ENCODE results near the gene ZNF568.

Gene ZNF568

DNA sequence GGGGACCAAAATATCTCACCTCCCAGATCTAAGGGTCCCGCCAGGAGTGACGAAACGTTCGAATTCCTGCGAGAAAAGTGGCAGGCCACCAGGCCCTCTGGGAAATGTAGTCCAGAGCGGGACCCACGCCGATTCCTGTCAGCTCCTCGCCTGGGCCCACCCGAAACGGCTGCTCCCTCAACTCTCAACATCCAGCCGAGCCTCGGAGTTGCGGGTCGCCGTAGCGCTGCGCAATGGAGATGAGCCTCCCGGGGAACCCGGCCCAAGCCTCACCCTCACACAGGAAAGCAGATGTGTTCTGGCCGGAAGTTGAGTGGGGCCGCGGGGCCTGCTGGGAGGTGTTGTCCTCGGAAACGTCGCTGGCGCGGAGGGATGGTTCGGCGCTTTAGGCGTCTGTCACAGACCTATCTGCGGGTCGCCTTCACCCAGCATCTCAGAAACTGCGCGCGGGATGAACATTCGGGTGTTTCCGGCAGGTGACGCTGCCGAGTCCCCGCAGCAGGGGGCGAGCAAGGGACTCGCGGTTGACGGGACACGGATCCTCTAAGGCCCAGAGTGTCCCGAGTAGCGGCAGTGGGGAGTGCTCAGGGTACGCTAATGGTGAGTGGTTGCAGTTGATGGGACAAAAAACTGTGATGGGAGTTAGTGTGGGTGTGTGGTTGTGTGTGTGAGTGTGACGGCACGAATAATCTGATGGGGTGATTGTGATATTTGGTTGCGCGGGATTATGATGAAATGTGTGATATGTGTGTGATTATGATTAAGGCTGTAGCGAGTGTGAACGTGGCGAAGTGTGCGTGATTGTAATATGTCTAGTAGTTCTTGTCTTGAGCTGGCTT lies at the start of gene ZNF568, which contains the start of gene ZNF829:
Gene ZNF568, plus strand, starts transcription at position 341 of the 839 bp plus-strand sequence. CDS start 6,439 bp downstream, outside the sequence.
Gene ZNF829, minus strand, starts transcription at position 300 of the 839 bp plus-strand sequence. CDS start 1,124 bp downstream, outside the sequence.
- peak; percentile 53 for DNase-seq

DNA sequence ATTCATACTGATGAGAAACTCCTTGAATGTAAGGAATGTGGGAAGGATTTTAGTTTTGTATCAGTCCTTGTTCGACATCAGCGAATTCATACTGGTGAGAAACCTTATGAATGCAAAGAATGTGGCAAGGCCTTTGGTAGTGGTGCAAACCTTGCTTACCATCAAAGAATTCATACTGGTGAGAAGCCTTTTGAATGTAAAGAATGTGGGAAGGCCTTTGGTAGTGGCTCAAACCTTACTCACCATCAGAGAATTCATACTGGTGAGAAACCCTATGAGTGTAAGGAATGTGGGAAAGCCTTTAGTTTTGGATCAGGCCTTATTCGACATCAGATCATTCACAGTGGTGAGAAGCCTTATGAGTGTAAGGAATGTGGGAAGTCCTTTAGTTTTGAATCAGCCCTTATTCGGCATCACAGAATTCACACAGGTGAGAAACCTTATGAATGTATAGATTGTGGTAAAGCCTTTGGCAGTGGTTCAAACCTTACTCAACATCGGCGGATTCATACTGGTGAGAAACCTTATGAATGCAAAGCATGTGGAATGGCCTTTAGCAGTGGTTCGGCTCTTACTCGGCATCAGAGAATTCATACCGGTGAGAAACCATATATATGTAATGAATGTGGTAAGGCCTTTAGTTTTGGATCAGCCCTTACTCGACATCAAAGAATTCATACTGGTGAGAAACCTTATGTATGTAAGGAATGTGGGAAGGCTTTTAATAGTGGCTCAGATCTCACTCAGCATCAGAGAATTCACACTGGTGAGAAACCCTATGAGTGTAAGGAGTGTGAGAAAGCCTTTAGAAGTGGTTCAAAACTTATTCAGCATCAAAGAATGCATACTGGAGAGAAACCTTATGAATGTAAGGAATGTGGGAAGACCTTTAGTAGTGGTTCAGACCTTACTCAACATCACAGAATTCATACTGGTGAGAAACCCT lies 38.9 kb upstream of the ZNF568 start:
- DNase-seq: no peak

DNA sequence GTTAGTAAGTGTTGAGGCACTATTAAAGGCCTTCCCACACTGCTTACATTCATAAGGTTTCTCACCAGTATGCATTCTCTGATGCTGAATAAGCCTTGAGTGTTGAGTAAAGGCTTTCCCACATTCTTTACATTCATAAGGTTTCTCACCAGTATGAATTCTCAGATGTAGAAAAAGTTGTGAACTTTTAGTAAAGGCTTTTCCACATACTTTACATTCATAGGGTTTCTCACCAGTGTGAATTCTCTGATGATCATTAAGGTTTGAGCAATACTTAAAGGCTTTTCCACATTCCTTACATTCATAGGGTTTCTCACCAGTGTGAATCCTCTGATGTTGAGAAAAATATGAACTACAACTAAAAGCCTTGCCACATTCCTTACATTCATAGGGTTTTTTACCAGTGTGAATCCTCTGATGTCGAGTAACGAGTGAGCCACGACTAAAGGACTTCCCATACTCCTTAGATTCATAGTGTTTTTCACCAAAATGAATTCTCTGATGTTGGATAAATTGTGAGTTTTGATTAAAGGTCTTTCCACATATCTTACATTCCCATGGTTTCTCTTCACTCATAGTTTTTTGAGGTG lies 24.3 kb upstream of the ZNF568 start:
- DNase-seq: no peak

DNA sequence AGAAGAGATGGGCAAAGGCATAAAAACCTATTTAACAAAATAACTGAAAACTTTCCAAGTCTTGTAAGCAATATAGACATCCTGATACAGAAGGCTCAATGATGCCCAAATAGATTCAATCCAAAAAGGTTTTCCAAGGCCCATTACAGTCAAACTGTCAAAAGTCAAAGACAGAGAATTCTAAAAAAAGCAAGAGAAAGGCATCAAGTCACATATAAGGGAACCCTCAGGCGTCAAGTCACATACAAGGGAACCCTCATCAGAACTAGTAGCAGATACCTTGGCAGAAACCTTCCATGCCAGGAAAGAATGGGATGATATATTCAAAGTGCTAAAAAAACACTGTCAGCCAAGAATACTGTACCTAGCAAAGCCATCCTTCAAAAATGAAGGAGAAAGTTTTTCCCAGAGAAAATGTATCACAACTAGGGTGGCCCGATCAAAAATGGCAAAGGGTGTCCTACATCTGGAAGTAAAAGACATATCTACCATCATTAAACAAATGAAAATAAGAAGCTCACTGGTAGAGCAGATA lies 21.2 kb upstream of the ZNF568 start:
- no peak for DNase-seq

DNA sequence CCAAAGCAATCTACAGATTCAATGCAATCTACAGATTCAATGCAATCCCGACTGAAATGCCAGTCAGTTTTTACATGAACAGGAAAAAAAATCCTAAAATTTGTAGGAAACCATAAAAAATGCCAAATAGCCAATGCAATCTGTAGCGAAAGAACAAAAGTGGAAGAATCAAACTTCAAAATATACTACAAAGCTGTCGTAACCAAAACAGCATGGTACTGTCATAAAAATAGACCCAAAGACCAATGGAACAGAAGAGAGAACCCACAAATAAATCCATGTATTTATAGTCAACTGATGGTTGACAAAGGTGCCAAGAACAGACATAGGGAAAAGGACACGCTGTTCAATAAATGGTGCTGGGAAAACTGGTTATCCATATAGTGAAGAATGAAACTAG lies 17.7 kb upstream of the ZNF568 start:
- DNase-seq: no peak

DNA sequence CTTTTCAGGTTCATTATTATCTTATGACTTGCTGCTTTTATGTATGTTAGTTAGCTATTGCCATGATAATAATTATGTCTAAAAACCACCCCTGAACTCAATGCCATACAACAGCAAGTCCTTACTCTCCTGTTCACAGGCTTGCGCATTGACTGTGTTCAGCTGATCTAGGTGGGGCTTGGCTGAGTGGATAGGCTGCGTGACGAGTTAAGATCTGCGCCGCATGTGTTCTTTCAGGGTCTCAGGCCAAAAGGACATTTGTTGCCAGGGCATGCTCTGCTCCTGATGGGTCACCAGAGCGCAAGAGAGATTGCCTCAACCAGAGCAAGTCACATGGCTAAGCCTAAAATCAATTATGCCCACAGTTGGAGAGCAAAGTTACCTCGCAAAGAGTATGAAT lies 859 bp downstream of the ZNF568 start:
- DNase-seq: no peak

DNA sequence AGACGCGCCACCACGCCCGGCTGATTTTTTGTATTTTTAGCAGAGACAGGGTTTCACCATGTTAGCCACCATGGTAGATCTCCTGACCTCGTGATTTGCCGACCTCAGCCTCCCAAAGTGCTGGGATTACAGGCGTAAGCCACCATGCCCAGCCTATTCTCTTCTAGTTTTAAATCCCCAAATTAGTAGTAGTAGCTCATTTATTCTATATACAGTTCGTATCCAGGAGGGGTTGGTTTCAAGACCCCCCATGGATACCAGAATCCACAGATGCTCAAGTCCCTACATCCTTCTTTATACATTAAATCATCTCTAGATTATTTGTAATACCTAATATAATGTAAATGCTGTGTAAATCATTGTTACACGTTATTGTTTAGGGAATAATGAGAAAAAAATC lies 2.0 kb downstream of the ZNF568 start:
- no peak for DNase-seq

DNA sequence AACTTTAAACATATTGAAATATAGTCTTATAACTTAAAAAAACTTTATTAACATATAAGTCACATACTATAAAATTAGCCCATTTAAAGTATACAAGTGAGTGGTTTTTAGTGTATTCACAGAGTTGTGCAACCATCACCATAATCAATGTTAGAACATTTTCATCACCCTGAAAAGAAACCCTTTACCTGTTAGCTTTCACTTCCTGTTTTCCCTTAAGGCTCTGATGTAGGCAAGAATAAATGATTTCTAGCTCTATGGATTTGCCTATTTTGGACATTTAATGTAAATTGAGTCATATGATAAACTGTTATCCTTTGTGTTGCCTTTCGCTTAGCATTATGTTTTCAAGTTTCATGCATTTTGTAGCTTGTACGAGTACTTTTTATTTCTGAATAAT lies 15.6 kb downstream of the ZNF568 start:
- no peak for DNase-seq

DNA sequence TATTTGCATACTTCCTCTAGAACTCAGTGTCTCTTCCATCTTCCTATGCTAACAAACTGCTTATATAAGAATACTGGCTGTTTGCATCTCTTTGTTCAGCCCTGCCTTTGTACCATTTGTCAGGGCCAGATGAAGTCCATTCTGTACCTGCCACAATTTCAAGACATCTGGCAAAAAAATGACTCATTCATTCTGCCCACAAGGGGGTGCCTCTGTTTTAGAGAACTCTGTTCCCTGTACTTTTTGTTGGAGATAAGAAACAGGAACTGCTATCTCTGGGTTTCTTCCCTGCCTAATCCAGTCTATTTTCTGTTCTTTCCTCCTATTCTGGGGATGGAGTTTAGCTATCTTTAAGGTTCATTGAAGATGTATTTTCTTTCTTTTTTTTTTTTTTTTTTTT lies 23.0 kb downstream of the ZNF568 start:
- no peak for DNase-seq

DNA sequence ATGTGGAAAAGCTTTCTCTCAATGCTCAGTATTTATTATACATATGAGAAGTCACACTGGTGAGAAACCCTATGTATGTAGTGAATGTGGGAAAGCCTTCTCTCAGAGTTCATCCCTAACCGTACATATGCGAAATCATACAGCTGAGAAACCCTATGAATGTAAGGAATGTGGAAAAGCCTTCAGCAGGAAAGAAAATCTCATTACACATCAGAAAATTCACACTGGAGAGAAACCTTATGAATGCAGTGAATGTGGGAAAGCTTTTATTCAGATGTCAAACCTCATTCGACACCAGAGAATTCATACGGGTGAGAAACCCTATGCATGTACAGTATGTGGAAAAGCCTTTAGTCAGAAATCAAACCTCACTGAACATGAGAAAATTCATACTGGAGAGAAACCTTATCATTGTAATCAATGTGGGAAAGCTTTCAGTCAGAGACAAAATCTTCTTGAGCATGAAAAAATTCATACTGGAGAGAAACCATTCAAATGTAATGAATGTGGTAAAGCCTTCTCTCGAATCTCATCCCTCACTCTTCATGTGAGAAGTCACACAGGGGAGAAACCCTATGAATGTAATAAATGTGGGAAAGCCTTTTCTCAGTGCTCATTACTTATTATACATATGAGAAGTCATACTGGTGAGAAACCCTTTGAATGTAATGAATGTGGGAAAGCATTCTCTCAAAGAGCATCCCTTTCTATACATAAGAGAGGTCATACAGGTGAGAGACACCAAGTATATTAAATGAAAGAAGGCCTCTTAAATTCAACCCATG lies 34.4 kb downstream of the ZNF568 start:
- DNase-seq: no peak

DNA sequence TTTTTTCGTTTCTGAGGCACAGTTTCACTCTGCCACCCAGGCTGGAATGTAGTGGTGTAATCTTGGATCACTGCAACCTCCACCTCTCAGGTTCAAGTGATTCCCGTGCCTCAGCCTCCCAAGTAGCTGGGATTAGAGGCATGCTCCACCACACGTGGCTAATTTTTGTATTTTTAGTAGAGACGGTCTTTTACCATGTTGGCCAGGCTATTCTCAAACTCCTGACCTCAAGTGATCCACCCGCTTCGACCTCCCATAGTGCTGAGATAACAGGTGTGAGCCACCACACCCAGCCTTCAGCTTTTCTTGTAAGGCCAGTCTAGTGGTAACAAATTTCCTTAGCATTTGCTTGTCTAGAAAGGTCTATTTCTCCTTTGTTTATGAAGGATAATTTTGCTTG lies 46.2 kb downstream of the ZNF568 start:
- DNase-seq: no peak

DNA sequence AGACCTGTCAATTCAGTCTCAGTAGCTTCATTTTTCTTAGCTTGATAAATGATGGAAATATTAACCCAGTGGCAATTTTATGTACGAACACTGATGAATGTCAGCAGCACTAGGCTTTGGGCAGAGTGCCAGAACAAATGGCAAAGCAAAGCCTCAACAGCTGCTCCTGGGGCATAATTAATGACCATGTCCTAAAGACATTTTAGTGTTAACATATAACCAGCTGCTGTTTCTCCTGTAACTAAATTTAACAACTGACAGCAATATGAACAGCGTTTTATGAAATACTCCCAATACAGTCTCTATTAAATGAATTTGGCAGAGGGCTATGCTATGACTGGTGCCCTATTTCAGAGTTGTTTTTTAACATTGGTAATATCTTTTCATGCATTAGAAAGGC lies 47.1 kb downstream of the ZNF568 start:
- DNase-seq: peak; percentile 0

DNA sequence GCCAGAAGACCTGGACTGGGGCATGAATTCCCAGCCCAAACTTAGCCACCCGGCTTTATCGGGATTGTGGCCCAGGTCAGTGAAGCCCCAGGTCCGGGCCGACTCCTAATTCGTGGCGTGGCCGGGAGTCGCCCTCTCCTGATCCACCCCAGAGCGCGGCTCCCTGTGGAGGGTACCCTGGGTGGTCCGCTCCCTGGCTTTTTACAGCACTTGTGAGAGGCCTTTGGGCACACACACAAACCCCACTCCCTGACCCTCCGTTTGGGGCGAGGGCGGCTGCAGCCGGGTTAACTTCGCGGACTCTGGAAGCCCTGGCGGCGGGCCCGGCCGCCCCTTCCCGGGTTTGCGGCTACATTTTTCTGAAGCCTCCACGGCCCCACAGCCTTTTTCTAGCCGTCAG lies 56.4 kb downstream of the ZNF568 start:
- DNase-seq: no peak

DNA sequence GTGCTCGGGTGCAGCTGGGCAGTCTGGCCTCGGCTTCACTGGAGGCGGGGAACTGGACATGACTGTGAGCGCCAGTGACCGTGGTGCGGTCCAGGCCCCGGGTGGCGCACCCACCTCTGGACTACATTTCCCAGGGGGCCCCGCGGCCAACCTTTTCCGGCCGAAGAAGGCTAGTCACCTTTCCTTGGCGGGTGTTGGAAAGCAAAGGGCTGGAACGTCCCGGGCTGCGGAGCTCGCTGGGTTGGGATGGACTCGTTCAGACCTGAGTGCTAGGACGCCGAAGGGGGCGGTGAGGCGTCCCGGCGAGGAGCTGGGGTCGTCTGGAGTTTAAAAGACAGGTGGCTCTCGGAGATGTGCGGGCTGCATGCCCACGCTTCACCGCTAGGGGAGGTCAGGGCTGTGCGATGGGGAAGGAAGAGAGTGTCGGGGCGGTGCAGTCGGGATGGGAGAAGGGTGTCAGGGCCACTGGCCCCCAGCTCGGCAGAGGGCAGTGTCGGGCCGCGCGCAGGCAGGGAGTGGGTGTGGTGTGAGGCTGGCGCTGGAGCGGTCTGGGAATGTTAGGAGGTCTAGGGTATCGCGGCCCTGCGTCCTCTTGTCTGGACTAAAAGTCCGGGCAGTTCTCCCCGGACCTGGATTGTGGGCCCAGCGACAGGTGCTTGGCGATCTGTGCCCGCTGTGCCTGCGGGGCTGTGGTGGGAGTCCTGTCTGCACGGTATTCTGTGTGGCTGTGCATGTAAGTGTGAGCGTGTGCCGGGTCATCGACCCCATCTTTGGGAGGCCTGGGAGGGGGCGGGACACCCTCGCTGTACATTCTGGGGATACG lies 57.1 kb downstream of the ZNF568 start:
- peak; percentile 86 for DNase-seq

DNA sequence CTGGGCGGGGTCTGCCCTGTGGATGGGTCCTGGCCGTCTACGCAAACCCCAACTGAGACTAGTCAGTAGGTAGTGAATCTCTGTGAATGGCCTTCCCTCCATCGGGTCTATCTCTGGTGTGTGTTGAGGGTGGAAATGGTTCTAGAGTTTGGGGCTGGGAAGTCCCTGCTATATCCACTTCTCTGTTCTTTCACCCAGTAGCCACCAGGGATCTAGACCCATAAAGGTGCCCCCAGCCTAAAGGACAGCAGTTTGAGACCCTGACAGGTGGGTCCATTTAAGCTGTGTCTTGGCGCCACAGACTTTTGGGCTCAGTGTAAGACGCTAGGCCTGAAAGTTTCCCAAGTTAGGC lies 57.7 kb downstream of the ZNF568 start:
- no peak for DNase-seq

DNA sequence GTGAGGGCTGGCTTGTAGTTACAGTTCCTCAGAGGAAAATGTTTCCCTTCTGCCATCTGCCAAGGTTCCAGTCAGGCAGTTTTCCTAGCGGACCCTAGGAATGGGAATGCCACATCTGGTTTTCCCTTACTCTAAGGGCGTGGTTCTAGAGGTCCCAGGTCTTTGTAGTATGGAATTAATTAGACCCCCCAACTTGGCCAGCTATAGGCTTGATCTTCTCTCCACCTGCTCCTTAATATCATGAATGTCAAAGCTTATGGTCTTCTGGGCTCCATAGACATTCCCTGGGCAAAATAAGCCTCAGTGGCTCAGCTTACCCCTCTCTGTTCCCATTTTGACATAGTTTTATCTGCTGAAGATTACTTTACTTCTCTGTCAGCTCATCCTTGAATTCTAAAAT lies 70.0 kb downstream of the ZNF568 start:
- DNase-seq: no peak

DNA sequence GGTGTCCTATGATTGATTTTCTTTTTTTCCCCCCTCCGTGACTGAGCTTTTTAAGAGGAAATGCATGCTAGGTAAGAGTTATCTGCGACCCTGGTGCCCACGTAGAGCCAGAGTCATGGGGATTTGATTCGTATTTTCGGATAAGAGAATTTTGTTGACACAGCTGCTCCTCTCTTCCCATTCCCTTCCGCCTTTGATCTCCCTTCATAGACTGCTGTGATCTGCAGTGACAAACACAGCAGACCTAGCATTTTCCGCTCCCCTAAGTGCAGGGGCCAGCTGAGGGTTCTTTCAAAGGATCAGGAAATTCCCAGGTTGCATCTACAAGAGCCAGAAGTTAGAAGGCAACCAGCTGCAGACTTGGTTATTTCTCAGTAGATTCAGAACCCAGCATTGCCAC lies 70.5 kb downstream of the ZNF568 start:
- peak; percentile 19 for DNase-seq

DNA sequence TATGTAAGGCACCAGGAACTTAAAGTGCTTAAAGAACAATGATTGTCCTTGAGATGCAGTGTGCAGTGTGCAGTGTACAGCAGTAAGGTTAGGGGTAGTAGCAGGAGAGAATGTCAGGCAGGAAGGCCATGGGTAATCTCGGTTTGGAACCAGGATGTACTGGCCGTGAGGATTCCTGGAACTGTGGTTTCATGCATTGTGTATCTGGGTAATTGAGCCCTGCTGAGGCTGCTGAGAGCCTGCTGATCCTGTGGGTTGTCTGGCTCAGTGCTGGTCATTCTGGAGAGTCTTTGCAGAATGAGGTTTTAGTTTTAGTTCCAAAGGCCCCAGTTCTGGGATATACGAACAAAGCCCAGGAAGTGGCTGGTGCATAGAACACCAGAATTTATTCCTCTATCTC lies 71.0 kb downstream of the ZNF568 start:
- no peak for DNase-seq

DNA sequence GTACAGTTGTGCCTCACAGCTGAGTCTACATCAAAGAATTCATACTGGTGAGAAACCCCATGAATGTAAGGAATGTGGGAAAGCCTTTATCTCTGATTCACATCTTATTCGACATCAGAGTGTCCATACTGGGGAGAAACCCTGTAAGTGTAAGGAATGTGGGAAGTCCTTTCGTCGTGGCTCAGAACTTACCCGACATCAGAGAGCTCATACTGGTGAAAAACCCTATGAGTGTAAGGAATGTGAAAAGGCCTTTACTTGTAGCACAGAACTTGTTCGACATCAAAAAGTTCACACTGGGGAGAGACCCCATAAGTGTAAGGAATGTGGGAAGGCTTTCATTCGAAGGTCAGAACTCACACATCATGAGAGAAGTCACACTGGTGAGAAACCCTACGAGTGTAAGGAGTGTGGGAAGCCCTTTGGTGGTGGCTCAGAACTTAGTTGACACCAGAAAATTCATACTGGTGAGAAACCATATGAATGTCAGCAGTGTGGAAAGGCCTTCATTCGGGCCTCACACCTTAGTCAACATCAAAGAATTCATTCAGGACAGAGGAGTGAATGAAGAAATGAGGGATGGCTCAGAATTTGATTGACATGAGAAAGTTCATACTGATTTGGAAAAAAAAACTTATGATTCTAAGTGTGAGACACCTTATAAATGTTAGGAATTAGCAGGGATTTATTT lies 81.2 kb downstream of the ZNF568 start:
- no peak for DNase-seq

DNA sequence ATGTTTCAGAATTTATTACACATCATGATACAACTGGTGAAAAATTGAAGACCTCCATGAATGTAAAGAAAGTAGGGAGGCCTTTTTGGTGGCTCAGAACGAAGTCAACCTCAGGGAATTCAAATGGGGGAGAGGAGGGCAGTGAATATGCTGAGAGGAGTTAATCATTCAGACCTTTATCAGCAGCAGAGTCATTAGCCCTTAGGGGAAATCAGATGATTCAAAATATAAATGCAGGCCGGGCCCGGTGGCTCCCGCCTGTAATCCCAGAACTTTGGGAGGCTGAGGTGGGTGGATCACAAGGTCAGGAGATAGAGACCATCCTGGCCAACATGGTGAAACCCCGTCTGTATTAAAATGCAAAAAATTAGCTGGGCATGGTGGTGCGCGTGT lies 81.7 kb downstream of the ZNF568 start:
- DNase-seq: no peak

DNA sequence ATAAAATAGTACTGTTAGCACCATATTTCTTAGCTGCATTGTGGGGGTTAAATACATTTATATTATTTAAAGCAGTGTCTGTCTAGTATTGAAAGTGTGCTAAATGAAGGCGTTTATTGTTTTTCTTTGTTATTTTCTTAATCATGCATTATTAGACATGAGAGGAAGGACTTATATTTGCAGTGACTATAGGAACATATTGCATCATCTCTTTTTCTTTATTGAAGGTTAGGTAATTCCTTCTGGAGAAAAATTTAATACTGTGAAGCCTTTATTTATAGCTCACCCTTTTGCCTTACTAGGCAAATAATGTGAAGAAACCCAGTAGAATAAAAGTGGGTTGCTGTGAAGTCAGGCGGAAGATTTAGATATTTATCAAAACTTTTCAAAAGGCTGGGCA lies 83.2 kb downstream of the ZNF568 start:
- no peak for DNase-seq
